GM12878 (cell line): ENCODE data around the gene ABHD15. TPM values are rescaled to one million over a fixed set of nuclear protein-coding genes. Genes with fewer than 3 reads are reported as not detected.

Source experiments
- ATAC-seq: fragments of 200-7000 bp; cut with Tn5 transposase; 3 replicates; pipeline ENCODE4 v1.9.1; 2020; ENCODE audit warnings: mild to moderate bottlenecking, moderate library complexity
- BruUV-seq: library from RNA; stranded (reverse); fragments of 400-500 nt; replicated peaks from 2 replicates; lab custom pipeline; 2021; lab: Mats Ljungman, UMichigan
- CTCF ChIA-PET: fragments of 300-600 bp; sonication (Branson Sonifier 250); formaldehyde crosslinking; extraction: SDS; loops from one replicate; lab custom pipeline; 2021; ENCODE audit warnings: inconsistent platforms; lab: Yijun Ruan, JAX
- POLR2A ChIA-PET: fragments of 350-600 bp; formaldehyde crosslinking; extraction: SDS; loops from one replicate; lab custom pipeline; 2021; ENCODE audit warnings: inconsistent platforms; lab: Charles Lee
- RAD21 ChIA-PET: fragments of 300-600 bp; sonication (Branson Sonifier 250); formaldehyde crosslinking; loops from one replicate; lab custom pipeline; 2023; ENCODE audit warnings: antibody characterized with exemption; ENCODE audit not compliant: unreplicated experiment; lab: Charles Lee
- SMC1A ChIA-PET: fragments of 300-600 bp; sonication (Branson Sonifier 250); formaldehyde crosslinking; loops from one replicate; lab custom pipeline; 2023; ENCODE audit not compliant: unreplicated experiment, uncharacterized antibody; lab: Charles Lee
- DNase-seq: peaks from one replicate; pipeline ENCODE4 v3.0.0-alpha.2; 2011; ENCODE audit warnings: low read depth, low spot score
- FAIRE-seq: peaks from 3 replicates; lab custom pipeline; 2011; peaks lifted over from hg19 to GRCh38; lab: Jason Lieb, UNC
- H2AFZ ChIP-seq: 2 replicates; pipeline ENCODE4 v1.6.0; 2011; ENCODE audit warnings: low read depth, low read length, control low read depth; ENCODE audit not compliant: control insufficient read depth
- H3K27ac ChIP-seq: 2 replicates; pipeline ENCODE4 v1.5.1; 2011; ENCODE audit warnings: control low read depth; ENCODE audit not compliant: control insufficient read depth, insufficient read depth
- H3K27me3 ChIP-seq, 2 experiments: replicated peaks in 1 of 2; 2 replicates each; pipeline versions ENCODE4 v1.6.0 to v1.6.1; 2011; ENCODE audit warnings: low read length in 1 of 2; ENCODE audit not compliant: control insufficient read depth in 2 of 2, insufficient read depth in 2 of 2
- H3K36me3 ChIP-seq, 2 experiments: 2 replicates each; pipeline ENCODE4 v1.5.1; 2011; ENCODE audit warnings: low read length in 1 of 2; ENCODE audit not compliant: control insufficient read depth in 2 of 2, insufficient read depth in 2 of 2
- H3K4me1 ChIP-seq: 2 replicates; pipeline ENCODE4 v1.6.1; 2011; ENCODE audit warnings: mild to moderate bottlenecking, low read length, moderate library complexity, mixed read lengths; ENCODE audit not compliant: control insufficient read depth, insufficient read depth
- H3K4me2 ChIP-seq: 2 replicates; pipeline ENCODE4 v1.6.0; 2011; ENCODE audit warnings: control low read depth; ENCODE audit not compliant: control insufficient read depth, insufficient read depth
- H3K4me3 ChIP-seq: fragments of 200-600 bp; sonication (generic); 2 replicates; pipeline ENCODE4 v1.5.1; 2016
- H3K79me2 ChIP-seq: 2 replicates; pipeline ENCODE4 v1.6.0; 2011; ENCODE audit warnings: low read length; ENCODE audit not compliant: control insufficient read depth, insufficient read depth
- H3K9ac ChIP-seq: 2 replicates; pipeline ENCODE4 v1.8.0; 2011; ENCODE audit warnings: low read length, control low read depth, mixed read lengths; ENCODE audit not compliant: control insufficient read depth, insufficient read depth
- H3K9me3 ChIP-seq: replicated peaks from 3 replicates; pipeline ENCODE4 v1.5.1; 2011; ENCODE audit warnings: mild to moderate bottlenecking, low read length; ENCODE audit not compliant: control insufficient read depth, insufficient read depth
- H4K20me1 ChIP-seq: 2 replicates; pipeline ENCODE4 v1.6.0; 2011; ENCODE audit not compliant: control insufficient read depth, insufficient read depth
- CBX5 ChIP-seq: sonication (generic); IDR thresholded peaks from 2 replicates; pipeline ENCODE4 v1.6.1; 2016; ENCODE audit warnings: low read depth, moderate library complexity, mild to moderate bottlenecking, inconsistent platforms
- EED ChIP-seq: sonication (generic); IDR thresholded peaks from 2 replicates; pipeline ENCODE4 v1.6.1; 2016; ENCODE audit warnings: antibody characterized with exemption, low read depth
- FOS ChIP-seq: IDR thresholded peaks from 3 replicates; pipeline ENCODE4 v1.6.1; 2011; ENCODE audit warnings: borderline replicate concordance; ENCODE audit not compliant: insufficient read length; ENCODE audit errors: extremely low read depth
- HDAC2 ChIP-seq: fragments of 200-600 bp; sonication (generic); IDR thresholded peaks from 2 replicates; pipeline ENCODE4 v1.6.1; 2017
- NFYA ChIP-seq: IDR thresholded peaks from 2 replicates; pipeline ENCODE4 v1.6.1; 2011; ENCODE audit warnings: low read depth, mild to moderate bottlenecking, low read length, improper control_type of control experiment, borderline replicate concordance
- RB1 ChIP-seq: fragments of 450-650 bp; formaldehyde crosslinking; IDR thresholded peaks from 2 replicates; pipeline ENCODE4 v1.6.1; 2017; ENCODE audit warnings: mild to moderate bottlenecking, borderline replicate concordance
- ZSCAN29 ChIP-seq: fragments of 450-650 bp; IDR thresholded peaks from 2 replicates; pipeline ENCODE4 v1.6.1; 2017; ENCODE audit warnings: mild to moderate bottlenecking, moderate library complexity
- WGBS: methylation state at CpG from one replicate; pipeline ENCODE4 v1.1.6; 2016; ENCODE audit warnings: low lambda C conversion rate; ENCODE audit not compliant: insufficient replicate concordance, insufficient coverage; ENCODE audit errors: missing lambda C conversion rate; 5-methylcytosine and 5-hydroxymethylcytosine counted together
- in situ Hi-C: fragments of 300-500 bp; cut with MboI; formaldehyde crosslinking; loops from 9 replicates; pipeline ENCODE4 v1.14.3; 2018; ENCODE audit warnings: mixed read lengths
- intact Hi-C: fragments of 100-400 bp; cut with micrococcal nuclease; formaldehyde crosslinking; loops from one replicate; pipeline ENCODE4 v1.14.2; 2022; ENCODE audit not compliant: unreplicated experiment
- polyA plus RNA-seq, 11 experiments: library from polyadenylated mRNA; depleted of rRNA in 4 of 11; unstranded in 6 of 11; stranded (reverse) in 5 of 11; fragments of >200 nt; fragmentation: Nextera tagmentation in 4 of 11; fragmentation: Illumina TruSeq in 1 of 11; extraction: Ambion mirVana in 4 of 11; extraction: Trizol in 1 of 11; gene quantifications; 1 replicate in 1 of 11; 2 replicates in 10 of 11; pipeline versions ENCODE4 v1.2.1 to v1.2.3, GENCODE V29; 2011 to 2016; ENCODE audit warnings: inconsistent platforms in 2 of 11, missing spikeins in 2 of 11, low read depth in 1 of 11
- total RNA-seq, 4 experiments: library from RNA; depleted of rRNA in 3 of 4; stranded (reverse); fragments of >200 nt in 3 of 4; fragmentation: Illumina TruSeq in 1 of 4; extraction: Trizol in 1 of 4; gene quantifications; 2 replicates each; pipeline versions ENCODE4 v1.2.1 to v1.2.3, GENCODE V29; 2013 to 2021
- TF ChIP-seq, protein P1 (sequence below): IDR thresholded peaks from 2 replicates; pipeline ENCODE4 v1.6.1; 2011; ENCODE audit warnings: low read depth, low read length, improper control_type of control experiment, borderline replicate concordance
- TF ChIP-seq, protein P2 (sequence below): fragments of 150-350 bp; IDR thresholded peaks from 2 replicates; pipeline ENCODE4 v1.6.1; 2016; ENCODE audit warnings: low read depth, low read length

The ABHD15 gene
- total and polyA plus RNA-seq, 10 of the 15 experiments (the other 5 are each of a cell fraction or from before 2014, with no cell fraction given), result 2.1 to 9.2 (median 4.9) TPM

DNA sequence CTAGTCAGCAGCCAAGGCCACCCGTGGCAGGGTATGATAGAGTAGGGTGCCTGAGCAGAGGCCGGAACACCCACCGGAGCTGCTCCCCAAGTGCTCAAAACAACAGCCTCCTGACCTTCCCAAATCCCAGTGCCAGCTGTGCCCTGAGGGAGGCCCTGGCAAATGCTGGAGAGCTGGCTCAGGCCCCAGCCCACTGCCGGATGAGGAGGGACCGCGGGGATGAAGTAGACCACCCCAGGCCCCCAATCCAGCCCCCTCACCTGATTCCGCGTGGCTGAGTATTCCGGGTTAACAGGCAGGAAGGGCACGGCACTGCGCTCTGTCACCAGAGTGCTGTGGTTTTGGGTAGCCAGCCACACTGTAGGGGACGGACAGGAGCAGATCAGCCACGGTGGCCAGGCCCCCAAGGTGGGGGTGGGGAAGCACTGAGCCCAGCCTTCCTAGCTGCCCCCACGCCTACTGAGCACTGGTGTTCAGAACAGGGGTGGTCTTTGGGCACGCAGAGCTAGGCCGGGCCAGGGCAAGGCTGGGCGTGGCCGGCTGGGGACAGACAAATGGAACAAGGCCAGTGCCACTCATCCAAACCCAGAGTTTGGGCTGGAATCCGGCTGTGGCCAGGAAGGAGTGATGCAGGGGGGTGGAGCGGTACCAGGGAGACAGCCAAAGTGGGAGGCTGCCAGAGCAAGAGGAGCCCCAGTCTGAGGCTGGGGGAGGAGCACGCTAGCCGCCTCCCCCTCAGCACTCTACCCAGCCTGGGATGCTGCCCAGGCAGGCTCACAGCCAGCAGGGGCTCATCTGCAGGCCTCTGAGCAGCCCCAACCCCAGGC is 10.8 kb upstream of the ABHD15 start (continued):
- TF ChIP-seq, protein P1, sequence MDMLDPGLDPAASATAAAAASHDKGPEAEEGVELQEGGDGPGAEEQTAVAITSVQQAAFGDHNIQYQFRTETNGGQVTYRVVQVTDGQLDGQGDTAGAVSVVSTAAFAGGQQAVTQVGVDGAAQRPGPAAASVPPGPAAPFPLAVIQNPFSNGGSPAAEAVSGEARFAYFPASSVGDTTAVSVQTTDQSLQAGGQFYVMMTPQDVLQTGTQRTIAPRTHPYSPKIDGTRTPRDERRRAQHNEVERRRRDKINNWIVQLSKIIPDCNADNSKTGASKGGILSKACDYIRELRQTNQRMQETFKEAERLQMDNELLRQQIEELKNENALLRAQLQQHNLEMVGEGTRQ, result no peak
- TF ChIP-seq CBX5 (no peak), ZSCAN29 (no peak), RB1 (no peak), EED (no peak), HDAC2 (no peak)
- TF ChIP-seq, protein P2, sequence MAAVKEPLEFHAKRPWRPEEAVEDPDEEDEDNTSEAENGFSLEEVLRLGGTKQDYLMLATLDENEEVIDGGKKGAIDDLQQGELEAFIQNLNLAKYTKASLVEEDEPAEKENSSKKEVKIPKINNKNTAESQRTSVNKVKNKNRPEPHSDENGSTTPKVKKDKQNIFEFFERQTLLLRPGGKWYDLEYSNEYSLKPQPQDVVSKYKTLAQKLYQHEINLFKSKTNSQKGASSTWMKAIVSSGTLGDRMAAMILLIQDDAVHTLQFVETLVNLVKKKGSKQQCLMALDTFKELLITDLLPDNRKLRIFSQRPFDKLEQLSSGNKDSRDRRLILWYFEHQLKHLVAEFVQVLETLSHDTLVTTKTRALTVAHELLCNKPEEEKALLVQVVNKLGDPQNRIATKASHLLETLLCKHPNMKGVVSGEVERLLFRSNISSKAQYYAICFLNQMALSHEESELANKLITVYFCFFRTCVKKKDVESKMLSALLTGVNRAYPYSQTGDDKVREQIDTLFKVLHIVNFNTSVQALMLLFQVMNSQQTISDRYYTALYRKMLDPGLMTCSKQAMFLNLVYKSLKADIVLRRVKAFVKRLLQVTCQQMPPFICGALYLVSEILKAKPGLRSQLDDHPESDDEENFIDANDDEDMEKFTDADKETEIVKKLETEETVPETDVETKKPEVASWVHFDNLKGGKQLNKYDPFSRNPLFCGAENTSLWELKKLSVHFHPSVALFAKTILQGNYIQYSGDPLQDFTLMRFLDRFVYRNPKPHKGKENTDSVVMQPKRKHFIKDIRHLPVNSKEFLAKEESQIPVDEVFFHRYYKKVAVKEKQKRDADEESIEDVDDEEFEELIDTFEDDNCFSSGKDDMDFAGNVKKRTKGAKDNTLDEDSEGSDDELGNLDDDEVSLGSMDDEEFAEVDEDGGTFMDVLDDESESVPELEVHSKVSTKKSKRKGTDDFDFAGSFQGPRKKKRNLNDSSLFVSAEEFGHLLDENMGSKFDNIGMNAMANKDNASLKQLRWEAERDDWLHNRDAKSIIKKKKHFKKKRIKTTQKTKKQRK, result no peak

DNA sequence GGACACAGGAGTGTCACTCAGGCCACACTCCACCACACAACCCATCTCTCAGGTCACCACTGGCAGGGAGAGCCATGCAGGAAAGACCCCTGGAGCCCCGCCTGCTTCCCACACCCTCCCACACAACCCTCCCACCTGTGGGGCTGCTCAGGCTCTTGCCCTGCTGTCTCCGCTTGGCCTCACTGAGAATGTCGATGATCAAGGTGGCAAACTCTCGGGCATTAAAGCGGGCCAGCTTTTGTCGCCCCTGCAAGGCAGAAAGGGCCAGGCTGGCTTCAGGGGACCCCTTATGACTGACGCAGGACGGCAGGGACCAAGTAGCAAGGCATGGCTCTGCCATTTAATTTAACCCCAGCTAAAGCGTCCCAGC is 10.1 kb upstream of the ABHD15 start:
- intact Hi-C loops (no loop called here), in situ Hi-C loops (no loop called here)
- BruUV-seq, result no TSS peak
- no peaks in the 10 kb centered on the region for H3K9me3 ChIP-seq
- peaks cover 8 to 23% of the 10 kb centered on the region in 2 experiments; a peak in 3 of 4 replicates for H3K36me3 ChIP-seq
- no peak overlapping the region for H3K9ac ChIP-seq
- H3K27ac ChIP-seq, result no peak overlapping the region
- ChIA-PET CTCF (interaction anchor here (1.2 to 2.4 kb wide), 2 partner anchors 9 to 15 kb away, joined by 3 to 15 read pairs; partner anchors contain the start of gene ANKRD13B), POLR2A (interaction anchor here (0.7 kb wide), 1 partner anchor 9 kb away, joined by 3 read pairs; no protein-coding TSS in a partner anchor), RAD21 (interaction anchor here (2.3 kb wide), 1 partner anchor 14 kb away, joined by 9 read pairs; no protein-coding TSS in a partner anchor), SMC1A (interaction anchor here (1.3 to 1.5 kb wide), 2 partner anchors 40 to 207 kb away, joined by 3 to 4 read pairs; no protein-coding TSS in a partner anchor)
- no peaks in the 10 kb centered on the region for H3K27me3 ChIP-seq
- TF ChIP-seq NFYA (no peak), FOS (no peak)
- no peaks in the 10 kb centered on the region for H4K20me1 ChIP-seq
- DNase-seq (no peak), ATAC-seq (no peak), FAIRE-seq (no peak)
- H3K4me3 ChIP-seq, result no peak overlapping the region
- H3K4me1 ChIP-seq, result 0 out of 2 replicates have a peak, but pooled peaks cover 8% of the 10 kb centered on the region
- 92% methylated on average over 9 of the region's 9 CpGs for WGBS
- no peak overlapping the region for H3K4me2 ChIP-seq
- no peak overlapping the region for H2AFZ ChIP-seq
- H3K79me2 ChIP-seq, result no peaks in the 10 kb centered on the region
